Stimulated activated naive CD4-positive, alpha-beta T cell (primary cell): Measurements from ENCODE around the gene SLFN5.
A peak's percentile ranks its signal among the peaks of the same experiment; 100 is the strongest.
"Not testable (repeated sequence)": the region's sequence is repeated elsewhere in the genome, so short reads cannot be mapped to it uniquely, and the experiment has no call there.

Source experiments
- DNase-seq, 6 experiments: peaks; one replicate each; lab custom pipeline; 2025; lab: John Stamatoyannopoulos, UW

Gene SLFN5

DNA sequence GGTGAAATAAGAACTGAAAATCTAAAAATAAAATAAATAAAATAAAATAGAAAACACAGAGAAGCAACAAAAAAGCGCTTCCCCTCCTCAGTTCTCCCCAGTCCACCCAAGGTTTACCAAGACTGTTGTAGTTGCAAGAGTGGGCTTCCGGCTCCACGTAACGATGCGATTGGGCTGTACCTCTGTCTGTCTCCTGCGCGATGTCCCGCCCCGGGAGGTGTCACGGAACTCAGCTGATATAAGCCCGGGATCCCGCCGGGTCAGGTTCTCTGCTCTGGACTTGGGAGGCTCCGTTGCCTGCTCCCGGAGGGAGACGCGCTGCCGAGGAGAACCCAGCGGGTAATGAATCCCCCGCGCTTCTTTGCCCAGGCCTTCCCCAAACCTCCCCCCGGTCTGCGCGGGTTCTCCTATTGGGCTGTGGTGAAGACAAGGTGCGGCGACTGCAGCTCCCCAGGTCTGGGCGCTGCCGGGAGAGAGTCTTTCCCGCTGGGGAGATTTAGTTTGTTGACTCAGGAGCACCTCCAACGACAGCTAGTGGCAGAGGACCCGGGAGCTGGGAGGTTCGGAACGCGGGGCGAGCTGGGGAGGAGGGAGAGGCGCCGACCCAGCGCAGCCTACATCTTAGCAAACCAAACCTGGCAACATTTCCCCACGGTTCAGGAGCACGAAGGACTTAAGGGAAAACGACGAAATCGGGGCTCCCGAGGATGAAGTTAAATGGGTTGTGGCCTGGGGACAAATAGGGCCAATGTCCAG lies at the start of gene SLFN5:
Gene SLFN5, plus strand, starts transcription at position 268 of the 756 bp plus-strand sequence. CDS start 15,619 bp downstream, outside the sequence.
- DNase-seq, result peak; percentile 90 to 95 (median 92)

DNA sequence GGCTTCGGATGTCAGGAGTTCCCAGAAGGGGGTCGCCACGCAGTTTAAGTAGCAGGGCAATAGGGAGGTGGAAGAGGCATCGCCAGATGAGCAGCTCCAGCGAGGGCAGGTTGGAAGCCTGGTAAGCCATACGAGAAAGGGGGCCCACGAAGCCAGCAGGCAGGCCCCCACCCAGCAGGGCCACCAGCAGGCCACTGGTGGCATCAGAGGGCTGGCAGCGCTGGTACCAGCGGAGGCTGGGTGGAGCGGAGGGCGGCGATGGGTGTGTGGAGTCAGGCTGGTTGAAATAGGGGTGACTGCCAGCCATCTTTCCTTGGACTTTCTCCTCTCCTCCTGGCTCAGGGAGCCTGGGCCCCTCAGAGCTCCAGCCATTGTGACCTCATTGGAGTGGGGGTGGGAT lies 48.9 kb upstream of the SLFN5 start, which contains the start of gene SLC35G3:
Gene SLC35G3, minus strand, starts transcription at position 393 of the 400 bp plus-strand sequence. Its CDS starts 86 bp downstream, at position 307.
- not testable (repeated sequence) for DNase-seq

DNA sequence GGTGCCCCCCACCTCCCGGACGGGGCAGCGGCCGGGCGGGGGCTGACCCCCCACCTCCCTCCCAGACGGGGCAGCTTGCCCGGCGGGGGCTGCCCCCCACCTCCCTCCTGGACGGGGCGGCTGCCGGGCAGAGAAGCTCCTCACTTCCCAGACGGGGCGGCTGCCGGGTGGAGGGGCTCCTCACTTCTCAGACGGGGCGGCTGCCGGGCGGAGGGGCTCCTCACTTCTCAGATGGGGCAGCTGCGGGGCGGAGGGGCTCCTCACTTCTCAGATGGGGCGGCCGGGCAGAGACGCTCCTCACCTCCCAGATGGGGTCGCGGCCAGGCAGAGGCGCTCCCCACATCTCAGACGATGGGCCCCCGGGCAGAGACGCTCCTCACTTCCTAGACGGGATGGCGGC lies 47.8 kb upstream of the SLFN5 start:
- DNase-seq, result not testable (repeated sequence)

DNA sequence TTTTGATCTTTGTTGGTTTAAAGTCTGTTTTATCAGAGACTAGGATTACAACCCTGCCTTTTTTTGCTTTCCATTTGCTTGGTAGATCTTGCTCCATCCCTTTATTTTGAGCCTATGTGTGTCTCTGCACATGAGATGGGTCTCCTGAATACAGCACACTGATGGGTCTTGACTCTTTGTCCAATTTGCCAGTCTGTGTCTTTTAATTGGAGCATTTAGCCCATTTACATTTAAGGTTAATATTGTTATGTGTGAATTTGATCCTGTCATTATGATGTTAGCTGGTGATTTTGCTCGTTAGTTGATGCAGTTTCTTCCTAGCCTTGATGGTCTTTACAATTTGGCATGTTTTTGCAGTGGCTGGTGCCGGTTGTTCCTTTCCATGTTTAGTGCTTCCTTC lies 40.3 kb upstream of the SLFN5 start:
- DNase-seq, result not testable (repeated sequence)

DNA sequence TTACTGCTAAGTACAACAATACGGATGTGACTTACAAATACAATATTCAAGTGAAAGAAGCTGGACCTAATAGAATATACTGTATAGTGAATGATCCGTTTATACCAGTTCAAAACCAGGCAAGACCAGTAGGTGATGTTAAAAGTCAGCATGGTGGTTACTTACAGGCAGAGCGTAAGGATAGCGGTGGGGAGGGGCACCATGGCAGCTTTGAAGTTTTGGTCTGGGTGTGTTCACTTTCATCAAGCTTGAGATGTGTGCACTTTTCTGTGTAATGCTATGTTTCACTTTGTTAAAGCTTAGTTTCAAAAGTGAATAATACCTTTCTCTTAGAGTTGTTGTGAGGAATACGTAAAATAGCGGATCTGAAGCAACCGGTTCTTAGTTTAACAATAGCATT lies 32.1 kb upstream of the SLFN5 start:
- DNase-seq, result peak; percentile 11 to 74 (median 54)

DNA sequence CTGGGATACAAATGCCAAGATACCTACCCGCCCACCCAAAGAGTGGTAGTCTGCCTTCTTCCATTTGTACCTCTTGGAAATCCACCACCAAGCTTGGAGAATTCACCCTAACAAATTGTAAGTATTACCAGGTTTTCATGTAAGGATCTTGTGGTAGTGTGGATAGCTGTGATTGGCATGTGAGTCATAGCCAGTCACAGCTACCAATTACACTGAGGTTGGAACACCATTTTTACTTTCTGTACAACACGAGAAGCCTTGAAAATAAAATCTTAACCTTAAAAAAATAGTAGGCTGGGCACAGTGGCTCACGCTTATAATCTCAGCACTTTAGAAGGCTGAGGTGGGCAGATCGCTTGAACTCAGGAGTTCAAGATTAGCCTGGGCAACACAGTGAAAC lies 30.2 kb upstream of the SLFN5 start:
- no peak for DNase-seq

DNA sequence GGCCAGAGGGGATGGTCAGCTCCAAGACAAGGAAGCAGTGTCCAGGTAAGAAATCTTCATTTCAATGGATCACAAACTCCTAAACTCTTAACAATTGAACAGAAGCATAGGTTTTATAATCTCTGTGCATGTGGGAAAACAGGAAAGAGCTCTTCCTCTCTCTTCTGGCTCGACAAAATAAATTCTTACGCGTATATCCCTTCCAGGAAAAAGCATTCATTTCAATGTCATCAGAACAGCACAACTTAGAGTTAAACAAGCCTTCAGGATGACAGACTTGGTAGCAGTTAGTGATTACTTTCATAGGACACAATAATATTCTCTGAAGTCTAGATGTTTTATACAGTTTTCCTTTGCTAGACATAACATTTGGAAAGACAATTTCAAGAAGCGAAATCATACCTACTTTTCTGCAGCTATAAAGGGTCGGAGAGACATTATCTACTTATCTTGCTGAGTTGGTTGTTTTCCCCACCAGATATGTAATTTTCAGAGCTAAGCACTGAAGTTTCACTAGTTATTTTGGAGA lies 29.4 kb upstream of the SLFN5 start:
- peak in 1 of 6 experiments; percentile 45 for DNase-seq

DNA sequence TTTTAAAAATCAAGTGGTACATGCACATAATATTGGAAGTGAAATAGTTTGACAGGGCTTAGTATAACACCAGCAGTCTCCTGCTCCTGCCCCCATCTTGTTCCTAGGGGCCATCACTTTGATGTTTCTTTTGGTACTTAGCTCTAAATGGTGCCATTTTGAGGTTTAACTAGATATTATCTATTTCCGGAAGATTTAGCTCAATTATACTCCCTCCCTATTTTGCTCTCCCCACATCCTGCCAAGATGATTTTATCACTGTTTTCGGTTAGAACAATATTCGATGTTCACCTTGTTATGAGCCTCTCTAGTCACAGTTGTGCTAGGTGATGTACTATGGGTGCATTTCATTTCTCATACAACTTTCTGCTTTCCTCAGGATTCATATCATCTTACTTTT lies 28.7 kb upstream of the SLFN5 start:
- DNase-seq, result peak in 5 of 6 experiments; percentile 20 to 91 (median 86)

DNA sequence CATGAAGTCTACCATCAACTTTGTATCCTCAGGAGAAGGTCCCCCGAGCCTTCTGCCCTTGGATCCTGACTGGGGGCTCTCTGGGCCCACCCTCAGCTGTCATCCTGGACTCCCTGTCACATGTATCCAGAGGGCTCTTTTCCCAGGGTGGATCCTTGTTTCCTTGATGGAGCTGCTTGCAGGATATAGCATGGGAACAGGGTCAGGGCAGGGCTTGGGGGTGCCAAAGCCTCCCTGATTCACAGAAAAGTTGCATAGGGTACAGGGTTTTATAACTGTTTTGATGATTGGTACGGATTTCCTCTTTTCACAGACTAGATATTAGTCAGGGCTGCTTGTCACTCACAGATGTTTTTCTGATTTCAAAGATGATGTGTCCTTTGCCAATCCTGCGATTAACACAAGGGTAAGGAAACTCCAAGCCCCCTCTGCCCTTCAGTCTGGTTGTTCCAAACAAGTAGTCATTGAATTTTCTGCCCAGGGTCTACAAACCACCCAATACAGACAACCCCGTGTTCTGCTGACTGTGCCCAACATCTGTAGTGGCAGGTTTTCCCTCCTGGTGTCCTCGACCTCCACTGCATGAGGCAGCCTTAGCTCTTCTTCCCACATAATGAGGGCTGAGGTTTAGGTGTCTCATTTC lies 28.1 kb upstream of the SLFN5 start:
- DNase-seq, result peak in 4 of 6 experiments; percentile 6 to 83 (median 50)

DNA sequence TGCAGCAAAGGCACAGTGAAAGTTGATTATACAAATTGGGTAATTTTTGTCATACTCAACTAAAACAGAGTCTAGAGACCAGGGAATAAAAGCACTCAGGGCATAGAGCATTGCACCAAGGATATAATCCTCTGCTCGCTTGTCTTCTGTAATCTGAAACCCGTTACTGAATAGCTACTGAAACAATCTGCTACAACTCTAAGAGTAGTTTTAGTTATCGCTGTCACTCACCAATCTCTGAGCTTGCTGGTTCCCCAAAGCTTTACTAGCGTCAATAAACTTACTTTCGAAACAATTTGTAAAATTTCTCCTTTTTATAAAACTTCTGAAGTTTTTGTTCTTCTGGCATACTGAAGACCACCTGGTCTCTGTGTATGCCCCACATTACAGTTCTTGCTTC lies 25.8 kb upstream of the SLFN5 start:
- peak in 1 of 6 experiments; percentile 15 for DNase-seq

DNA sequence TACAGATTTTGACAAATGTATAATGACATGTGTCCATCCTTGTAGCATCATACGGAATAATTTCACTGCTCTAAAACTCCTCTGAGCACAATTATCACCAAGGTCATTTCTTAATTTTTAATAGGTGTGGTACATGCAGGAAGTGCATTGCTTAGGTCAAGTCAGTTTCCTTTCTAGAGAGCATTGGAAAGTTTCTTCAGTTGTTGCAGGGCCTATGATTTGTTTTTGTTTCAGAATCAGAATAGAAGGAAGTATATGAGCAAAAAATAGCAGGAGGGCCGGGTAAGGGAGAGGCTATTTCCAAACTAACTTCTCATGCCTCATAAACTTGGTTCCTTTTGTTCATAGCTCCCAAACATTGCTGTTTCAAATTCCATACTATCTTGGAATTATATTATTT lies 24.0 kb upstream of the SLFN5 start:
- no peak for DNase-seq

DNA sequence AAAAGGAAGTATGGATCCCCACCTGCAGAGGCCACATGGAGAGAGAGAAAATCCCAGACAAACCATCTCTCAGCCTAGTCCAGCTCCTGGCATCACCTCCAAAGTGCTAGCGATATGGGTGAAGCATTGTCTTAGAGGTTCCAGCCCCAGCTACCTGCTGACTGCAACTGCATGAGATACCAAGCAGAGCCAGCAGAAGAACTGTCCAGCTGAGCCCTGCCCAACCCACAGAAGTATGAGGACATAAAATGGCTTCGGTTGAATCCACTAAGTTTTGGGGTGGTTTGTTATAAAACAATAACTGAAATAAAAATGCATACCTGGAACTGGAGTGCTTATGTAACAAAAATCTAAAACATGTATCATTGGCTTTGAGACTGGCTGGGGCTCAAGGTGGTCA lies 20.4 kb upstream of the SLFN5 start:
- no peak for DNase-seq

DNA sequence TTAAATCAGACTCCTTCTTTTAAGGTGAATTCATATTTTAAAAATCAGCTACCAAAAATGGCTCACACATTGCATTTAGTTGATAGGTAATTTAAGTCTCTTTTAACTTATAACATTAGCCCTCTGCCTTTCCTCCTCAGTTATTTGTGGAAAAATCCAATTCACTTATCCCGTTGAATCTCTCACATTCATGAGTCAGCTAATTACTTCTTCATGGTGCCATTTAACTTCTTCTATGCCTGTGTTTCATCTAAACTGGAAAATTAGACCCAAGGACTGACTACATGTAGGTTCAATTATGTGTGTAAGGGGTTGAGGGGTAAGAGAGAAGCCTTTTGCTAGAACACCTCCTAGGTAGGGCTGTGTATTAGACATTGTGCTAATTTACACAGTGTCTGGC lies 18.4 kb upstream of the SLFN5 start:
- no peak for DNase-seq

DNA sequence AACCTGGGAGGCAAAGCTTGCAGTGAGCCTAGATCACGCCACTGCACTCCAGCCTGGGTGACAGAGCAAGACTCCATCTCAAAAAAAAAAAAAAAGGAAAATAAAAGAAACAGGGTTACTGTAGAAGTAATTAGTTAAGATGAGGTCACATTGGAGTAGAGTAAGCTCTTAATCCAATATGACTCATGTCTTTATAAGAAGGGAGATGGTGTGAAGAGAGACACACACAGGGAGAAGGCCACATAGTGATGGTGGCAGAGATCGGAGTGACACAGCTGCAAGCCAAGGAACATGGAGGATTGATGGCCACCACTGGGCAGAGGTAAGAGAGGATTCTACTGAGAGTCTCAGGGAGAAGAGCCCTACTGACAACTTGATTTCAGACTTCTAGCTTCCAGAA lies 15.3 kb upstream of the SLFN5 start:
- no peak for DNase-seq

DNA sequence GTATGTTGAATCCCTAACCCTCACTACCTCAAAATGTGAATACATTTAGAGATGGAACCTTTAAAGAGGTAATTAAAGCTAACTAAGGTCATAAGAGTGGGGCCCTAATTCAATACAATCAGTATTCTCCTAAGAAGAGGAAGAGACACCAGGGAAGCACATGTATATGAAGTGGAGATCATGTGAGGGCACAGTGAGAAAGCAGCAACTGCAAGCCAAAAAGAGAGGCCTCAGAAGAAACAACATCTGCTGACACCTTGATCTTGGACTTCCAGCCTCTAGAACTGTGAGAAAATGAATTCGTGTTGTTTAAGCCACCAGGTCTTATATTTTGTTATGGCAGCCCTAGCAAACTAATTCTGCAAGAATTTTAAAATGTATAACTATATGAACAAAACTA lies 13.2 kb upstream of the SLFN5 start:
- no peak for DNase-seq

DNA sequence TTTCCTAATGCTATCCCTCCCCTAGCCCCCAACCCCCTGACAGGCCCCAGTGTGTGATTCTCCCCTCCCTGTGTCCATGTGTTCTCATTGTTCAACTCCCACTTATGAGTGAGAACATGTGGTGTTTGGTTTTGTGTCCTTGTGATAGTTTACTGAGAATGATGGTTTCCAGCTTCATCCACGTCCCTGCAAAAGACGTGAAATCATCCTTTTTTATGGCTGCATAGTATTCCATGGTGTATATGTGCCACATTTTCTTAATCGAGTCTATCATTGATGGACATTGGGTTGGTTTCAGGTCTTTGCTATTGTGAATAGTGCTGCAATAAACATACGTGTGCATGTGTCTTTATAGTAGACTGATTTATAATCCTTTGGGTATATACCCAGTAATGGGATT lies 8.6 kb upstream of the SLFN5 start:
- DNase-seq, result not testable (repeated sequence)

DNA sequence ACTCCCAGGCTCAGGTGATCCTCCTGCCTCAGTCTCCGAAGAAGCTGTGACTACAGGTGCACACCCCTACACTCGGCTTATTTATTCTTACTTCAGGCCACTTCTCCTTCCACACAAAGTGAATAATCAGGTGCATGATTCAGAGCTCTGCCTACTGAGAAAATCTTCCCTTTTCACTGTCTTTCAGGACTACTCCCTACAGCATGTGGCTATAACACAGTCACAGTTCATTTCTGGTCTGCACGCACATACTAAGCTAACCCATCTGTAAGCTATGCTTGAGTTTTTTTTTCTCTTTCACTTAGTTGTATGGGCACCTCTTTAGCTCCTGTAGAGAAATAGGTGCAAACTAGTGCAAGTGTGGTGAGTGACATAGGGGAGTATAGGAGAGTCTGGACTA lies 7.6 kb upstream of the SLFN5 start:
- DNase-seq, result peak in 1 of 6 experiments; percentile 17

DNA sequence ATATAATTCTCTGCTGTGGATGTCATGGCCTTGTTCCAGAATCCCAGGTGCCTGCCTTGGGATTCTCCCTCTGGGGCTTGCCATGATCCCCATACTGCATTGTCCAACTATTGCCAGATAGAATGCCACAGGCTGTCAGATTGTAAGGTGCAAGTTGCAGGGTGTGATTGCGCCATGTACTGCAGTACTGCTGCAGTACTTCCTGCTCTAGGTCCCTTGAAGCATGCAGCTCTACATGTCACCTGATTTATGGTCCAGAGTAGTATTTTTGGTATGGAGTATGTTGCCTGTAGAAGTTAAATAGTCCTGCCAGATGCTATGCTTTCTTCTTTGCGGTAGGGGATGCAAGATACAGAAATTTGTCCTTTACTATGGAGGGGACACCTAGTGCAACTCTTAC lies 7.0 kb upstream of the SLFN5 start:
- peak in 2 of 6 experiments; percentile 16 to 24 for DNase-seq

DNA sequence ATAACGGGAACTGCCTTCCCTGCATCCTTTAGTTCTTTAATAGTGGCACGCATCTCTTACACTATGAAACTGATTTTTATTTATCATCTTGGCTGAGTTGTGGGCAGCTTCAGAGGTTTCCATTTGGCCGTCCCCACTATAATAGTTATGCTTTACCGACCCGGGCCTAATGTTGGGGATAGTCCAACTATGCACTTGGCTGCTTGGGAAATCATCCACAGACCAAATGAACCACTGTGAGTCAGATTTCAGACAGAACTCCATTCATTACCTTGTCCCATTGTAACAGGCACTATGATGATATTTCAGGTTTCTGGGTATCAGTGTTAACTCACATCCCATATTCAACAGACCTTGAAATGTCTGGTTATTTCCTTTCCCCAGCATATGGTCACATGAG lies 6.1 kb upstream of the SLFN5 start:
- no peak for DNase-seq

DNA sequence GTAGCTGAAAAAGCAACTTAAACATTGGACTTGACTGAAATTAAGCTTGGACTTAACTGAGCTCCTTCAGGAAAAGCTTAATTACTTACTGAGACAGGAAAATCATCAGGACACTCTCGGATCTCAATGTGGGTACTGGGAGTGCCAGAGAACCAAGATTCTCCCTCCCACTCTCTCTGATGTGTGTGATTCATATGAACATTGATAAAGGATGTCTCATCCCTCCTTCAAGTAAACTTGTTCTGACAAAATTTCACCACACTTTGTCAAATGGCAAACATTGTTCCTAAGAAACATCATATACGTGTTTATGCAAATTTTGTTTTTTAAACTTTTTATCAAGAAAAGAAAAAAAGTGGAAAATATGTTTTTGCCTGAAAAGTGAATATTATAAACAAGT lies 4.1 kb upstream of the SLFN5 start:
- peak in 2 of 6 experiments; percentile 23 to 25 for DNase-seq

DNA sequence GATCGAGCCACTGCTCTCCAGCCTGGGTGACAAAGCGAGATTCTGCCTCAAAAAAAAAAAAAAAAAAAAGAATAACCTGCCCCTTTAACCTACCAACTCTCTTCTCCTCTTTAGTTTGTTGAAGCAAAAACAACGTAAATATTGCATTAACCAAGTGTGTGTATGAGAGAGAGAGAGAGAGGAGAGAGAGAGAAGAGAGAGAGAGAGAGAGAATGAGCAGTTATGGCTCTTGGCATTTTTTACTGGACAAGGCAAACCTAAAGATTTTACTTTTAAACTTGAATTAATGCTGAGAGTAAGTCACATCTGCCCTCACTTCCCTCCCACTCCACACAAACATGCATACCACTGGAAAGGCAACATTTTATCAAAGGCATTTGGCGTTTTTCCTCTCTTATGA lies 3.0 kb upstream of the SLFN5 start:
- DNase-seq, result peak in 3 of 6 experiments; percentile 9 to 31 (median 24)

DNA sequence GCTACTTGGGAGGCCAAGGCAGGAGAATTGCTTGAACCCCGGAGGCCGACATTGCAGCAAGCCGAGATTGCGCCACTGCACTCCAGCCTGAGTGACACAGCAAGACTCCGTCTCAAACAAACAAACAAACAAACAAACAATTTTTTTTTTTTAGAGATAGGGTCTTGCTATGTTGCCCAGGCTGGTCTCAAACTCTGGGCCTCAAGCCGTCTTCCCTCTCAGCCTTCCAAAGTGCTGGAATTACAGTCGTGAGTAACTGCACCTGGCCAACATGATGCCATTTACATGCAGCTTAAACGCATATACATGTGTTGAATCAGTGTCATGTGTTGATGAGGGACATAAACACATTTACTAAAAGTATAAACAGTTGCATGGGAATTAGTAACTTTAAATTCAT lies 2.0 kb upstream of the SLFN5 start:
- DNase-seq, result peak in 1 of 6 experiments; percentile 27

DNA sequence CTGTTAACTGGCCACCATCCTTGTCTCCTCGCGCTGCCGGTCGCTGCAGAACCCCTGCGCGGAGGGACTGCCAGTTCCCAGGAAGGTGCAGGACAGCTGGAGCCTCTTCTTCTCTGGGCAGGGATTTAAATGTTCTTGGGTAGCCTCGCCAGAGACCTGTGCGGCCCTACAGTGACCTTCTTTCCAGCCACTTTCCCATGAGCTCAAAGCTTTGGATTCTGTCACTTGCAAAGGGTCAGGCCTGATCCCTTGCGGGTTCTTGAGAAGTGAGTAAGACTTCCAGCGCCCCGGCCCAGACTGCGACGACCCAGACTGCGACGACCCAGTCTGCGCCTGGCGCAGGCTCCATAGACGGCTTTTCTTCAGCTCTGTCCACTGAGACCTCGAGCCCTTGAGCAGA lies 1.4 kb upstream of the SLFN5 start:
- peak in 5 of 6 experiments; percentile 3 to 61 (median 47) for DNase-seq
